Measurements from ENCODE around the gene BGN. TPM values are rescaled to one million over a fixed set of nuclear protein-coding genes. Genes with fewer than 3 reads are reported as not detected.

BGN gene
- 135 and 164 TPM in 2 replicates for total RNA-seq

DNA sequence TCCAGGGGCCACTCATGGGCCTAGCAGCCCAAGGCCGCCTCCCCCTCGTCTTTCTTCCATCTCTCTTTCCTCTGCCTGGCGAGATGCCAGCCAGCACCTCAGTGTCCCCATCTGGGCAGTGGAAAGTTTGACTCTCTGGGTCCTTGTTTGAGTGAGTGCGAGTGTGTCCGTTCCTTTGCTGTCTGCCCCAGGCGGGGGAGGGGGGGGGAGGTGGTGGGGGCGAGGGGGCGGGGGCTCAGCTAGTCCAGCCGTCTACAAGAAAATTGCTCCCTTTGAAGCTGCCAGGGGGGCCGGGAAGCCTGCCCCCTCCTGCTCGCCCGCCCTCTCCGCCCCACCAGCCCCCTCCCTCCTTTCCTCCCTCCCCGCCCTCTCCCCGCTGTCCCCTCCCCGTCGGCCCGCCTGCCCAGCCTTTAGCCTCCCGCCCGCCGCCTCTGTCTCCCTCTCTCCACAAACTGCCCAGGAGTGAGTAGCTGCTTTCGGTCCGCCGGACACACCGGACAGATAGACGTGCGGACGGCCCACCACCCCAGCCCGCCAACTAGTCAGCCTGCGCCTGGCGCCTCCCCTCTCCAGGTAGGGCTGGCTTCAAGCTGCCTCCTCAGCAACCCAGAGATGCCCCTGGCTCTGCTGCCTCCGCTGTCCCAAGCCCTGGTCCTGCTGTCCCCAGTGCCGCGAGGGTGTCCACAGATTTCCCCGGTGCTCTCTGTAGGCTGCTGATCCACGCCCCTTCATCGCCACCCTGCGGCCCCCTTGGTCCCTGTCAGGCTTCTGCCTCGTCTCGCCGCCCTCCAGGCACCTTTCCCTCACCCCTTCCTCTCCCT is at the start of gene BGN:
BGN (plus strand) TSS at position 440 of the 821 bp plus-strand sequence. CDS start 9,652 bp downstream, outside the sequence.

DNA sequence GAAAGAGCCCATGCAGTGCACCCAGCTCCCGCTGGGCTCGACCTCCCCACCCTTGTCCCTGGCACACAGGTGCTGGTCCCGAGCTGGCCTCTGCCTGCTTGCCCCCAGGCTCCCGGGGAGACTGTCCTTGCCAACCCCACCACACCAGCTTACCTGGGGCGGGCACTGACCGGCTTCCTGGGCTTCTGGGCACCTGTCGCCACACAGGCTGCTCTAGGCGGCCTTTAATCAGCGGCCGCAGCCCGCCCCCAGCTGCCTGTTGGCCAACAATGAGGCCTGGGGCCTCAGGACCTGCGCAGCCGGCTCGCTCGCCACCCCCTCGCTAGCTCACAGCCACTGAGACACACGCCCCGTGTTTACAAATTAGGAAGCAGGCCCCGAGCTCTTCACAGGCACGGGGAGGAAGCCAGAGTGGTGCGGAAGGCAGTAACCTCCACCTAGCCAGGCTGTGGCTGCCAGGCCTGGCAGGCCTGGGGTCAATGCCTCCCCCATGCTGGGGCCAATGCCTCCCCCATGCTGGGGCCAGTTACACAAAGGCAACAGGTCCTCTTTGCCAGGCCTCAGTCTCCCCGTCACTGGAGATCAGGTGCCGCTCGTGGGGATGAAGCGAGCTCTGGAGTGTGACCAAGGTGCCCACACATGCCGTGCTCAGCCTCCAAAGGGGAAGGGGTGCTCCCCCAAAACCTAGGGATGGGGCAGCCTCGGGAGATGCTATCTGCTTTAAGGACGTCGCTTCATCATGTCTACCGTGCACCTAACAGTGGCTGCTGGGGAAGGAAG is 48.7 kb upstream of the BGN start, which contains the start of gene TREX2:
TREX2 (minus strand) TSS at position 201 of the 780 bp plus-strand sequence. CDS start 626 bp downstream, outside the sequence.

DNA sequence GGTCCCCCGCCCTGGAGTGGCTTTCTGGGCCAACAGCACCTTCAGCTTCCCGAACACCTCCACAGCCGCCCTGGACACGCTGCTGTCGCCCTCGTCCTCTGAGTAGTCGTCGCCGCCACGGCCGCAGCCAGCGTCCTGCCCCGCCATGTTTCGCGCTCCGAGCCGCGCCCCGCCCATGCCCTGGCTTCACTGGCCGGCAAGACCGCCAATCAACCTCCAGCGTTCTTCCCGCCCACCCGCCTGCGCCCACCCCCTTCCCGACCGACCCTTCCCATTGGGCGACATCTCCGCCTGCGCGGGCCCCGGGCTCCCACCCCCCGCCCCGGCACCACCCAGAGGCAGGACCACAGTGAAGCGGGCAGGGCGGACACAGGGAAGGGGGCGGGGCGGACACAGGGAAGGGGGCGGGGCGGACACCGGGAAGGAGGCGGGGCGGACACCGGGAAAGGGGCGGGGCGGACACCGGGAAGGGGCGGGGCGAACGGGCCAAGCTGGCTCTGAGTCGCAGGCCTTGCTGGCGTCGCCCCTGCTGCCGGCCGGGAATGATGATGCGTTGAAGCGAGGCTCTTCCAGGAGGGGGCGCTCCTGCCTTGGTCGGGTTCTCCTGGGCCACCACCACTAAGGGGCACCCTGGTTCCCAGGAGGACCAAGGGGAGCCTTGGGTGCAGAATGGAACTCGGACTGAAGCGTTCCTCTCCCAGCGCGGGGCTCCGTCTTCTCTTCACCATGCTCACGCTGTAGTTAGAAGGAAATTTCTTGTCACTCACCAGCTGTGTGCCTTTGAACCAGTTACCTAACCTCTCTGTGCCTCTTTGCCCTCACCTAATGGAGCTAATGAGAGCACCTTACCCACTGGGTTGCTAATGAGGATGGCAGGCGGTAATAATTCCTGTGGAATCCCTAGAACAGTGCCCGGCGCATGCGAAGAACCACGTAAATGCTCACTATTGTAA is 24.1 kb upstream of the BGN start, which contains the start of gene HAUS7:
HAUS7 (minus strand) TSS at position 166 of the 953 bp plus-strand sequence; CDS start at position 147, 19 bp downstream.

DNA sequence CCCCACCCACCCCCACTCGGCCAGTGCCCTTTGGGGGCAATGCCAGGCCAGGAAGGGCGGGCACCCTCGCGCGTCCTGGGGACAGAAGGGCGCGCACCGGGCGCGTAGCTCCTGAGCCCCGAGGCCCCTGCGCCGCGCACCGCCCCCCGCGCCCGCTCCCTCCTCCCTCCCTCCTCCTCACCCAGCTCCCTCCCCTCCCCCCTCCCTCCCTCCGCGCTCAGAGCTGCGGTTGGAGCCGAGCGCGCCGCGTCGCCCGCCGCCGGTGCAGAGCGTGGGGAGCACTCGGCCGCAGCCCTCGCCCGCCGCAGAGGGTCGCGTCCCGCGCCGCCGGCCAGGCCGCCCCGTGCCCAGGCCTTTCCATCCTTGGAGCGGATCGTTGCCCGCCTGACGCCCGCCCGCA is 22.6 kb downstream of the BGN start, which contains the start of gene ATP2B3:
ATP2B3 (plus strand) TSS at position 220 of the 400 bp plus-strand sequence. CDS start 18,606 bp downstream, outside the sequence.

Other genes with a start within 250 kb of the BGN start
- gene PNMA6F, start 173.2 kb upstream of the BGN start, total RNA-seq, result not detected in 2 replicates
- gene ZNF275, start 160.8 kb upstream of the BGN start, total RNA-seq, result 10.3 and 10.6 TPM in 2 replicates
- gene PNMA6E, start 93.6 kb upstream of the BGN start, total RNA-seq, result not detected in 2 replicates
- 0.09 and 0.58 TPM in 2 replicates for gene ZFP92, start 83.5 kb upstream of the BGN start, total RNA-seq
- 6.0 and 13.3 TPM in 2 replicates for gene TREX2, start 48.9 kb upstream of the BGN start, total RNA-seq
- gene HAUS7, start 24.4 kb upstream of the BGN start, total RNA-seq, result 5.2 and 19.1 TPM in 2 replicates
- not detected in 2 replicates for gene ATP2B3, start 22.7 kb downstream of the BGN start, total RNA-seq
- gene CCNQ, start 104.2 kb downstream of the BGN start, total RNA-seq, result 16.0 and 33.4 TPM in 2 replicates
- 0.93 TPM in 1 of 2 replicates, not detected in the other for gene DUSP9, start 152.2 kb downstream of the BGN start, total RNA-seq
- 0.09 and 0.35 TPM in 2 replicates for gene PNCK, start 178.8 kb downstream of the BGN start, total RNA-seq
- 22.1 and 24.0 TPM in 2 replicates for gene SLC6A8, start 192.9 kb downstream of the BGN start, total RNA-seq
- 79.2 and 110 TPM in 2 replicates for gene BCAP31, start 229.4 kb downstream of the BGN start, total RNA-seq
- gene ABCD1, start 229.9 kb downstream of the BGN start, total RNA-seq, result 12.9 and 16.3 TPM in 2 replicates

All from pericardium fibroblast (primary cell).